Renal cortex interstitium (tissue), 11 donors: ENCODE results near the gene E2F6. TPM values are rescaled to one million over a fixed set of nuclear protein-coding genes. Genes with fewer than 3 reads are reported as not detected.
"Not testable (repeated sequence)": the region's sequence is repeated elsewhere in the genome, so short reads cannot be mapped to it uniquely, and the experiment has no call there.

Experiments
- DNase-seq, 11 donors: peaks; one replicate each; pipeline ENCODE4 v3.0.0-alpha.2; 2013; ENCODE audit warnings: low read depth in 9 of 11, low spot score in 4 of 11; ENCODE audit errors: extremely low read depth in 1 of 11
- polyA plus RNA-seq, 3 donors: library from polyadenylated mRNA; unstranded; fragments of 120-200 nt; gene quantifications; one replicate each; pipeline ENCODE4 v1.2.1, GENCODE V29; 2013; ENCODE audit not compliant: insufficient read length in 3 of 3

E2F6 gene
- polyA plus RNA-seq, 3 donors: 20.9 to 22.3 (median 22.1) TPM

DNA sequence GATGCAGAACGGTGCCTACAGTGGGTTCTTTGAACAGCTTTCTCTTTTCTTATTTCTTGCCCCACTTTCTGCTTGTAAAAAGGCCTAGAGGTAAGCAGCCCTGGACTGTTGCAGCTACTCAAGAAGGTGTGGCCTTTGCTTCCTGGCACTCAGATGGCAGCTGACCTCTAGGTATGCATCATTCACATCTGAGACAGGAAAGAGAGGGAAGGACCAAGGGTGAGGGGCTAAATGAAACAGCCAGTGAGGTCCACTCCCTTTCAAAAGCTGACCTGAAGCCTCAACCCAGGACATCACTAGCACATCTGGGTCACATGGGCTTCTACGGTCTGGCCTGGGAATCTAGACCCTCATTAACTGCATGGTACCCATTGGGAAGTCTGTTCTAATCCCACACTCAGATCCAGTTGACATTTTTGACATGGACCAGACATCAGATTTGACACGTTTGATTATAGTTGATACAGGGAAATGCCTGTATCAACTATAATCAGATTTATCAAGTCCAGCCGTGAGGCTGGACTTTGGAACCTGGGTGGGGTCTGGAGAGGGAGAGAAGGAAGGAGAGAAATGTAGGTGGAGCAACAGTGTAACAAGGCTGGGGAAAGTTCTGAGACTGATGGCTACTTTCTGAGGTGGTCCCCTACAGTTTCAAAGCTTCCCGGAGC lies 60.2 kb downstream of the E2F6 start:
- no peak for DNase-seq

DNA sequence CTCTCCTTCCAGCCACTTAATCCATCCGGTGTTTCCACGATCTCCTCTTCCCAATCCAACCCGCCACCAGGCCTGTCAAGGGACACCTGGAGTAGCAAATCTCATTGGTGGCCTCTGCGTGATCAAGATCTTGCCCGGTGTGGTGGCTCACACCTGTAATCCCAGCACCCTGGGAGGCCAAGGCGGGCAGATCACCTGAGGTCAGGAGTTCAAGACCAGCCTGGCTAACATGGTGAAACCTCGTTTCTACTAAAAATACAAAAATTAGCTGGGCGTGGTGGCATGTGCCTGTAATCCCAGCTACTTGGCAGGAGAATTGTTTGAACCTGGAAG lies 60.9 kb downstream of the E2F6 start:
- not testable (repeated sequence) for DNase-seq

DNA sequence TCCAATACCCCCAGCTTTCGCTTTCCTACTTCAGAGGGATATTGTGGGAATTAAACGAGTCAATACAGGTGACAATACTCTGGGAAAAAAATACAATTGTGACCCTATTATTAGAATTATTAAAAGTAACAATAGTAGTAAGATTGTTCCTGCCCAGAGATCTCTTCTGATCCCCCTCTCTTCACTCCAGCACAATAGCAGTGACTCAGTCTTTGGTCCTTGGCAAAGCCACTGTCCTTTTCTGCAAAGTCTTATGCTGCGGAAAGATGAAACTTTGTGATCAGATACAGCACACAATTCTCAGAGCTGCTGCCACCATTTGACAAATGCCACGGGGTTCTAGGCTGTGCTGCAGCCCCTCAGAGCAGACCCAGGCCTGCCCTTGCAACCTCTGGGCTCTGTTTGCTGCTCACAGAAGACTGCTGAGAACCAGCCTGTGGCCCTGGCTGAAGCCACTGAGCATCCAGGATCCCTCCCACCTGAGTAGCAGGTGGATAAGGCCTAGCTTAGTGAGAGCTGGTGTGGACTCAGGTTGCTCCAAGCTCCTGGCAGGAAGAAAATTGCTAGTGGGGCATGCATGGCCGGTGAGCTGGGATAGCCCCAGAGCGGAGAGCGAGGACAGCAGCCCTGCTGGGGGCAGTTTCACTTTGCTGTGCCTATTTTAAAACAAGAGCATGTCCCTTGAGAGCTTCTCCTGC lies 61.4 kb downstream of the E2F6 start:
- DNase-seq: no peak

DNA sequence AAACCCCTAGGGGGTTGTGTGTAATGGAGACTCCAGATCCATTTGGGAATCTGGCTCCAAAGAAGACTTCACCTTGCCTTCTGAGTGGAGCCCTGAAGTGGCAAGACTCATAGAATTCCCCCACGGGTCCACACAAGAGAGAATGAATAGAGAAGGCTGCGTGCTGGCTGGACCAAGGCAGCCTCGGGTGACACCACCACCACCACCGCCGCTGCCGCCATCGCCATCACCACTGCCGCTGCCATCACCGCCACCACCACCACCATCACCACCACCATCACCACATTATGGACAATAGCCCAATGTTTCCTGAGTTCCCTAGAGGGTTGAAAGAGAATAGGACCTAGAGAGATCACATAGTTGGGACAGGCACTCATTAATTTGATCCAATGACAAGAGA lies 63.5 kb downstream of the E2F6 start:
- DNase-seq: no peak

DNA sequence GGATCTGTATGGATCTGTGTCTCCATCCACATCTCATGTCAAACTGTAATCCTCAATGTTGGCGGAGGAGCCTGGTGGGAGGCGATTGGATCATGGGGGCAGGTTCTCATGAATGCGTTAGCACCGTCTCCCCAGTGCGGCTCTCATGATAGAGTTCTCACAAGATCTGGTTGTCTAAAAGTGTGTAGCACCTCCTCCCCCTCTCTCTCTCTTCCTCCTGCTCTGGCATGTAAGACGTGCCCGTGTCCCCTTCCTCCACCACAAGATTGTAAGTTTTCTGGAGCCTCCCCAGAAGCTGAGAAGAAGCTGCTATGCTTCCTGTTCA lies 66.6 kb downstream of the E2F6 start:
- no peak for DNase-seq

DNA sequence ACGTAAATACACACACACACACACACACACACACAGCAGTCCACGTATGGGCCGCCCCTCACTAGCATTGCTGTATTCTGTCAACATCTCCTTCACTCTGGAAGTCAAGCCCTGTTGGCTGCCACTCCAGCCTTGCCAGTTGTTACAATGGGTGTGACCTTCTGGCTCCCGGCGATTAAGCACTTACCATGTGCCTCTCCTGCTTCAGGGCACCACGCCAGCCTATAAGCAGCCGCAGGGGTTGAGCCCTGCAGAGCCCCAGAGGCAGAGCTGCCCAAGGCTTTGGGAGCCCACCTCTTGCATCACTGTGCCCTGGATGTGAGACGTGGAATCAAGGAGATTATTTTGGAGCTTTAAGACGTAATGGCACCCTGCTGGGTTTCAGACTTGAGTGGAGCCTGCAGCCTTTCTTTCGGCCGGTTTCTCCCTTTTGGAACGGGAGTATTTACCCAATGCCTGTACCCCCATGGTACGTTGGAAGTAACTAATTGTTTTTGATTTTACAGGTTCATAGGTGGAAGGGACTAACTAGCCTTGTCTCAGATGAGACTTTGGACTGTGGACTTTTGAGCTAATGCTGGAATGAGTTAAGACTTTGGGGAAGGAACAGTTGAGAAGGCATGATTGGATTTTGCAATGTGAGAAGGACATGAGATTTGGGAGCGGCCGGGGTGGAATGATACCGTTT lies 67.1 kb downstream of the E2F6 start:
- DNase-seq: no peak

DNA sequence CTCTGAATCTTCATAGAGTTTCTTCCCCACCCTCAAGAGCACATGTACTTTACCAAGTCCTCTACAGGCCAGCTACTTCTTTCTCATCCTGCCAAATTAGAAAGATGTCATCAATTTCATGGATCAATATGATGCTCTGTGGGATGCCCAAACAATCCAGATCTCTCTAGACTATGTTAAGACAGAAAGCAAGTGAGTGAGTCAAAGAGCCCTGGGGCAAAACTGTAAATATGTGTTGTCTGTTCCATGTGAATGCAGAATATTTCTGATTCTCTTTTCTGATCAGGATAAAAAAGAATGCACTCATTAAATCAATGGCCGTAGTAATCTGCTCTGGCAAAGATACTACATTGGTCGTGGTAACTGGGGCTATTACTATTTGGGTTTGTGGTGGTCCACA lies 68.4 kb downstream of the E2F6 start:
- DNase-seq: no peak

DNA sequence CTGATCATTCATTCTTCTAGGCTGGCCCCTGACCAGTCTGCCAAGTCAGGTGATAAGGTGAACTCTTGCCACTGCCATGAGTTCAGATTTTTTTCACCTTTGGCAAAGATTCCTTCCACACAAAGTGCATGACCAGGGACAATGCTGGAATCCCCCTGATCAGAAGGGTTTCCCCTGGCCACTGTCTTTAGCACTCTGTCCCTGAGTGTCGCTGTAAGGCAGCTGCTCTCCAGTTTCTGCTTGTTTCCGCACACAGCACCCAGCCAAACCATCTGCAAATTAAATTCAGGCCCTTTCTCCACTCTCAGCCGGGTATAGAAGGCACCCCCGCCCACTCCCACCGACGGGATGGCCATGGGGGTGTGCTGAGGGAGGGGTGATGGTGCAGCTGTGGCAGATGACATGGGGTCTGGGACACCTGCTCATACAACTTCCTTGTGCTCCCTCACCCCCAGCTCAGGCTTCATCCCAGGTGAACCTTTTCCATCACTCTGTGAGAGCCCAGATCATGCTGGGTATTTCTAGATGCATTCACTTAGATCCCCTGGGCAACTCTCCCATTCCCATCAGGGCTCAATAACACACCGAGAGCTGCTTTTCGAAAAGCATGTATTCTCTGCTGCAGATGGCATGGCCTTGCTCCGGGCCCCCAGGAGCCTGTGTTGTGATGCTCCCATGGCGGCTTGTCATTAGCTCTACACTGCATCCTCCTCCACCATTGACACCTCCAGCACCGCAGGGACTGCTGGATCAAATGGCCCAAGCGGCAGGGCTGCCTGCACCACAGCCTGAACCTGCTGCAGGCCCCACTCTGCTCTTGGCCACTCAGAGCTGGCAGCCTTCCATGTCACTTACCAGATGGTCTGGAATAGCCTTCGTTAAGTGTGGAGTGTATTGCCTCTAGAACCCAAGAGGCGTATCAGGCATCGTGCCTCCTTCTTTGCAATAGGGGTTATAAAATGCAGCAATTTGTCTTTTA lies 69.2 kb downstream of the E2F6 start:
- DNase-seq: no peak

DNA sequence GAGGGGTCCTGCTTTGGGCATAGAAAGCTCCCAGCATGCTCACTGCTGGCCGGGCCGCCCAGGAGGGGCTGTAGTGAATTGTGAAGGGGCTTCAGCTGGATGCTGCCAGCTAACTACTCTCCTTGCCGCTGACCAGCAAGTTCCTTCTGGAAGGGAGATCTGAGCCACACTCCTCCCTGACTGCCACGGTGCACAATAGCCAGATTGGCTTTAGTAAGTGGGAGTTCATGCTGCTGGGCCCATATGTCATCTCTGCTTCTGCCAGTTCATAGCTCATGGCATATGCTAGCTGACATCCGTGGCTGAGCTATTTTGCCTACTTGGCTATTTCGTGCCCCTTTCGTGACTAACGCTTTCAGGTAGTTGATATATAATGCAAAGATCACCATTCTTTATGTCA lies 69.9 kb downstream of the E2F6 start:
- no peak for DNase-seq

DNA sequence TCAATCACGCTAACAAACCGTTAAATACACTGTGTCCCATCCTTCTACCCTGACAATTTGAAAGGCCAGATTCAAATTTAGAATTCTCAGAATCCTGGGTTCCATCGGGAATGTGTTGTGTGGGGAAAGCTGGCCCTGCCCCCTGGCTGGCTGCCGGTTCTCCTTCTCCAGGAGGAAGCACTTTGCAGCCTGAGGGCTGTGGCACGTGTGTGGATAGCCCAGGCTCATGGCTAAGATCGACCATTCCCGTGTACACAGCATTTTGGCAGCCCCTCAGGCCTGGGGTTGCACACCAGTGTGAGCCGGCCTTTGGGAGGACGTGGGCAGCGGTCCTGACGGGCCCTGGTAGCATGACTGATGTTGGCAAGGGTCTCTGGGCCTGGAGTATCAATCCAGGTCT lies 70.6 kb downstream of the E2F6 start:
- no peak for DNase-seq

Other genes with a start within 250 kb of the E2F6 start
- 10 to 100 TPM; 36.4 to 48.4 (median 39.3) TPM for gene ROCK2, start 121.5 kb downstream of the E2F6 start, polyA plus RNA-seq
- 10 to 100 TPM; 12.2 to 14.6 (median 12.5) TPM for gene GREB1, start 67.9 kb upstream of the E2F6 start, polyA plus RNA-seq
- not detected for gene NTSR2, start 204.0 kb upstream of the E2F6 start, polyA plus RNA-seq